ENCODE data around the gene C19orf81. TPM values are rescaled to one million over a fixed set of nuclear protein-coding genes. Genes with fewer than 3 reads are reported as not detected.
"Not testable (repeated sequence)": the region's sequence is repeated elsewhere in the genome, so short reads cannot be mapped to it uniquely, and the experiment has no call there.

The C19orf81 gene
- 1 to 10 TPM; 1.5 to 3.2 TPM for total RNA-seq

DNA sequence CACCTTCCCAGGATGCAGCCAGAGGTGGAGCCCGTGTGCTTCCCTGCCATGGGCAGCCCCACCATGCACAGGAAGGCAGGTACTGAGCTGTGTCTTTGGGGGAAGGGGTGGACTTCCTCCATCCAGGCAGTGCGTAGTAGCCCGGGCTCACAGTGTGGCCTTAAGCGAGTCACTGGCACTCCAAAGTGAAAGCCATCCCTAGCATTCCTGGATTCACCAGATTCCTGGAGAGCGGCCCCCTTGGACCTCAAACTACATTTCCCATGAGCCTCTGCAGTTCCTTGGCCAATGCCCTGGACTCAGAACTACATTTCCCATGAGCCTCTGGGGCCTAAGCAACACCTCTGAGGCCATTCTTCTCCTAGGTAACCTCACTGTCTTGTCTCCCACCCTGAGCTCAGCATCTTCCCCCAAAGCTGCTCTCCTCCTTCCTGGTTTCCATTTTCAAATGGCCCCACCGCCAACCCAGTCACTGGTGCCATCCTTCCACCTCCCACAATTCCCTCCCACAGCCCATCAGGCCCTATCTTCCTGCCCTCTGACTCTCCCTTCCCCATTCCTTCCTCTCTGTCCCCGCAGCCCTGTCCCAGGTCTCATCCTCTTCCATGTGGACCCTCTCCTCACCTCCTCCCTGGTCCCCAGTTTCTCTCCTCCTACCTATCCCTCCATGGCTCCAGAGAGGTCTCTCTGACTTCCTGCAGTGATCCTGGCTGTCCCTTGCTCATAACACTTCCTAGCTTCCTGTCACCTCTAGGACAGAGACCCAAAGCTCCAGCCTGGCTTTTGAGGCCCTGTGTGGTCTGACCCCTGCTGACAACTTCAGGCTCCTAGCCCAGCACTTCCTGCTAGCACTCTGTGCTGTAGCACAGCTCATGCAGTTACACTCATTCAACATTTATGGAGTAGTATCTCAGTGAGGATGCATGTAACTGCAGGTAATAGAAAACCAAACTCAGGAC is at the start of gene C19orf81:
C19orf81 (plus strand) TSS at position 13 of the 959 bp plus-strand sequence; CDS start at position 13, 0 bp downstream.
- ATAC-seq (peak; percentile 55), DNase-seq (no peak)
- peaks cover 28% of the 10 kb centered on the region for H3K27me3 Mint-ChIP-seq
- no peaks in the 10 kb centered on the region for H3K36me3 Mint-ChIP-seq (ENCODE audit: low read depth)
- intact Hi-C loops (cut with micrococcal nuclease): no loop called here
- TF ChIP-seq, protein P1, sequence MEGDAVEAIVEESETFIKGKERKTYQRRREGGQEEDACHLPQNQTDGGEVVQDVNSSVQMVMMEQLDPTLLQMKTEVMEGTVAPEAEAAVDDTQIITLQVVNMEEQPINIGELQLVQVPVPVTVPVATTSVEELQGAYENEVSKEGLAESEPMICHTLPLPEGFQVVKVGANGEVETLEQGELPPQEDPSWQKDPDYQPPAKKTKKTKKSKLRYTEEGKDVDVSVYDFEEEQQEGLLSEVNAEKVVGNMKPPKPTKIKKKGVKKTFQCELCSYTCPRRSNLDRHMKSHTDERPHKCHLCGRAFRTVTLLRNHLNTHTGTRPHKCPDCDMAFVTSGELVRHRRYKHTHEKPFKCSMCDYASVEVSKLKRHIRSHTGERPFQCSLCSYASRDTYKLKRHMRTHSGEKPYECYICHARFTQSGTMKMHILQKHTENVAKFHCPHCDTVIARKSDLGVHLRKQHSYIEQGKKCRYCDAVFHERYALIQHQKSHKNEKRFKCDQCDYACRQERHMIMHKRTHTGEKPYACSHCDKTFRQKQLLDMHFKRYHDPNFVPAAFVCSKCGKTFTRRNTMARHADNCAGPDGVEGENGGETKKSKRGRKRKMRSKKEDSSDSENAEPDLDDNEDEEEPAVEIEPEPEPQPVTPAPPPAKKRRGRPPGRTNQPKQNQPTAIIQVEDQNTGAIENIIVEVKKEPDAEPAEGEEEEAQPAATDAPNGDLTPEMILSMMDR (IDR thresholded peaks at IDR 0.05): no peak
- H3K9me3 Mint-ChIP-seq: peaks cover under 1% of the 10 kb centered on the region
- H3K4me1 Mint-ChIP-seq (ENCODE audit: low read depth): no peaks in the 10 kb centered on the region
- H3K4me3 Mint-ChIP-seq: no peak within 1 kb of the TSS
- no peak within 1 kb of the TSS for H3K27ac Mint-ChIP-seq
- POLR2A ChIA-PET: no interaction called here
- CTCF ChIA-PET: no interaction called here

DNA sequence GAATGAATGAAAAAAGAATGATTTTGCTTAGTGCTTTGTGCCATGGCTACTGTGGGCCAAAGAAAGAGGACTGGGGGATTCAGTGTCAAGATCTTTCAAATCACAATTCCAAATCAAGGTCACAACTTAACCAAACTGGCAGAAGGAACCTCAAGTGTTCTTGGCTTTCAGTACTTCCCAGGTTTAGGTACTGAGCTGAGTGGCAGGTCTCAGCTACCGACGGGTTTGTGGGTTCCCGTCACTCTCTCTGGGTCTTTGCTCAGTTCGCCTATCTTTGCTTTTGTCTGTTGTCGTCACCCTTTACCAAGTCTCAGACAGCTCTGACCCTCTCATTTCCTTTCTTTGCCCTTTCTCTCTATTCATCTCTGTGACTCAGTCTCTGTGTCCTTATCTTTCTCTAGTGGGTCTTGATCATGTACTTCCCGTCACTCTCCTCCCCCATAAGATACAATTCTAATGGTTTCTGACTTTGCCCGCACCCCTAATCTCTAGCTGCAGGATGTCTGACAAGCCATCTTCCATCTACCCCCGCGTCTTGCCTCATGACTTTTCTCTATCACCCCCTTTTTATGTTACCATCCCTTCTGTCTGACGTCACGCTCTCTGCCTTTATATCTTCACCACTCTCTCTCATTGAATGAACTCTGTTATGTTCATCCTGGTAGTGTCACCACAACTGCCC is 47.7 kb upstream of the C19orf81 start:
- POLR2A ChIA-PET: no interaction called here
- no peak for ATAC-seq
- intact Hi-C loops (cut with micrococcal nuclease): loop anchor here (10.0 kb wide), 2 partner anchors 67 to 323 kb away; no protein-coding TSS in a partner anchor

DNA sequence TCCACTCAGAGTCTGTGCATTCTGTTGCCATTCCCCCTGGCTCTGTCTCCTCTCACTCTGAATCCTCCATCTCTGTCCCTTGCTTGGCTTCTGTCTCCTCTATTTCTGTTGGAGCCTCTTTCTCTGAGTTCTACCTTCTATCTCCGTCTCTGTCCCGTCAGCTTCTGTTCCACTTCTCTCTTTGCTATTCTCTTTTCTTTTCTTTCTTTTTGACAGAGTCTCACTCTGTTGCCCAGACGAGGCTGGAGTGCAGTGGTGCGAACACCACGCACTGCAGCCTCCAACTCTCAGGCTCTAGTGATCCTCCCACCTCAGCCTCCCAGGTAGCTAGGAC is 47.2 kb upstream of the C19orf81 start:
- Mint-ChIP-seq H3K27me3 (peaks cover 30% of the 10 kb centered on the region), H3K9me3 (no peaks in the 10 kb centered on the region), H3K36me3 (ENCODE audit: low read depth) (no peaks in the 10 kb centered on the region), H3K4me3 (no peak overlapping the region), H3K27ac (no peak overlapping the region), H3K4me1 (ENCODE audit: low read depth) (no peaks in the 10 kb centered on the region)
- ChIA-PET CTCF (no interaction called here), POLR2A (no interaction called here)
- TF ChIP-seq, protein P1 (IDR thresholded peaks at IDR 0.05): no peak
- intact Hi-C loops (cut with micrococcal nuclease): loop anchor here (10.0 kb wide), 2 partner anchors 67 to 323 kb away; no protein-coding TSS in a partner anchor
- DNase-seq: no peak
- ATAC-seq: no peak

More for the DNA sequence above, 47.7 kb upstream of the C19orf81 start:
- TF ChIP-seq, protein P1 (IDR thresholded peaks at IDR 0.05): no peak
- no peaks in the 10 kb centered on the region for H3K4me1 Mint-ChIP-seq (ENCODE audit: low read depth)
- peaks cover 28% of the 10 kb centered on the region for H3K27me3 Mint-ChIP-seq
- H3K36me3 Mint-ChIP-seq (ENCODE audit: low read depth): no peaks in the 10 kb centered on the region
- no peak for DNase-seq
- H3K4me3 Mint-ChIP-seq: no peak overlapping the region
- no peak overlapping the region for H3K27ac Mint-ChIP-seq
- no peaks in the 10 kb centered on the region for H3K9me3 Mint-ChIP-seq
- CTCF ChIA-PET: no interaction called here

DNA sequence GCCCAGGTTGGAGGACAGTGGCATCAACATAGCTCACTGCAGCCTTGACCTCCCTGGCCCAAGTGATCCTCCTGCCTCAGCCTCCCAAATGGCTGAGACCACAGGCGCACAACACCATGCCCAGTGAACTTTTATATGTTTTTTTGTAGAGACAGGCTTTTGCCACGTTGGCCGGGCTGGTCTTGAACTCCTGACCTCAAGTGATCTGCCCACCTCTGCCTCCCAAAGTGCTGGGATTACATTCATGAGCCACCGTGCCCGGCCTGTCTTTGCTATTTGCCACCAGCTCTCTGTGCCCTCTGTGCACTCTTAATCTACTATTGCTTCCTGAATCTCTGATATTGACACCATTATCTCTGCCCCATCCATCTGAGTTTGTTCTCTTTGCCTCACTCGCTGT is 46.7 kb upstream of the C19orf81 start:
- ChIA-PET CTCF (no interaction called here), POLR2A (no interaction called here)
- no peak for ATAC-seq
- Mint-ChIP-seq H3K4me1 (ENCODE audit: low read depth) (peaks cover 2% of the 10 kb centered on the region), H3K27me3 (peaks cover 34% of the 10 kb centered on the region), H3K36me3 (ENCODE audit: low read depth) (peaks cover 3% of the 10 kb centered on the region), H3K4me3 (no peak overlapping the region), H3K27ac (no peak overlapping the region), H3K9me3 (peaks cover 3% of the 10 kb centered on the region)
- DNase-seq: no peak
- TF ChIP-seq, protein P1 (IDR thresholded peaks at IDR 0.05): no peak
- intact Hi-C loops (cut with micrococcal nuclease): loop anchor here (10.0 kb wide), 2 partner anchors 68 to 322 kb away; no protein-coding TSS in a partner anchor

DNA sequence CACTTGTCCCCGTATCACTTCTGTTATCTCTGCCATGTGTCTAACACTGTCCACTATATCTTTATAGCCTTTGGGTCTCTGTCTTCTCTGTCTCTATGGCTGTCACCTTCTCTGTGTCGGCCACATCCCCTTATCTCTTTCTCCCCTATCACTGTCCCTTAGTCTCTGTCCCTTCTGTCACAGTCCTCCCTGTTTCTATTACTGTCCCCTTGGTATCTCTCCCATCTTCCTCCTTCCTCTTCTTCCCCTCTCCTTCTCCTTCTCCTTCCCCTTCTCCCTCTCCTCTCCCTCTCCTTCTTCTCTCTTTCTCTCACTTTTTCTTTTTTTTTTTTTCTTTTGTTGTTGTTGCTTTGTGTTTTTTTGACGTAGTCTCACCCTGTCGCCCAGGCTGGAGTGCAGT is 46.3 kb upstream of the C19orf81 start:
- intact Hi-C loops (cut with micrococcal nuclease): loop anchor here (10.0 kb wide), 2 partner anchors 68 to 322 kb away; no protein-coding TSS in a partner anchor
- no peak overlapping the region for H3K4me3 Mint-ChIP-seq
- TF ChIP-seq, protein P1 (IDR thresholded peaks at IDR 0.05): no peak
- H3K36me3 Mint-ChIP-seq (ENCODE audit: low read depth): peaks cover 3% of the 10 kb centered on the region
- H3K27me3 Mint-ChIP-seq: peaks cover 34% of the 10 kb centered on the region
- ChIA-PET POLR2A (no interaction called here), CTCF (no interaction called here)
- H3K9me3 Mint-ChIP-seq: peaks cover 5% of the 10 kb centered on the region
- no peak for ATAC-seq
- peaks cover 4% of the 10 kb centered on the region for H3K4me1 Mint-ChIP-seq (ENCODE audit: low read depth)
- DNase-seq: no peak
- H3K27ac Mint-ChIP-seq: no peak overlapping the region

DNA sequence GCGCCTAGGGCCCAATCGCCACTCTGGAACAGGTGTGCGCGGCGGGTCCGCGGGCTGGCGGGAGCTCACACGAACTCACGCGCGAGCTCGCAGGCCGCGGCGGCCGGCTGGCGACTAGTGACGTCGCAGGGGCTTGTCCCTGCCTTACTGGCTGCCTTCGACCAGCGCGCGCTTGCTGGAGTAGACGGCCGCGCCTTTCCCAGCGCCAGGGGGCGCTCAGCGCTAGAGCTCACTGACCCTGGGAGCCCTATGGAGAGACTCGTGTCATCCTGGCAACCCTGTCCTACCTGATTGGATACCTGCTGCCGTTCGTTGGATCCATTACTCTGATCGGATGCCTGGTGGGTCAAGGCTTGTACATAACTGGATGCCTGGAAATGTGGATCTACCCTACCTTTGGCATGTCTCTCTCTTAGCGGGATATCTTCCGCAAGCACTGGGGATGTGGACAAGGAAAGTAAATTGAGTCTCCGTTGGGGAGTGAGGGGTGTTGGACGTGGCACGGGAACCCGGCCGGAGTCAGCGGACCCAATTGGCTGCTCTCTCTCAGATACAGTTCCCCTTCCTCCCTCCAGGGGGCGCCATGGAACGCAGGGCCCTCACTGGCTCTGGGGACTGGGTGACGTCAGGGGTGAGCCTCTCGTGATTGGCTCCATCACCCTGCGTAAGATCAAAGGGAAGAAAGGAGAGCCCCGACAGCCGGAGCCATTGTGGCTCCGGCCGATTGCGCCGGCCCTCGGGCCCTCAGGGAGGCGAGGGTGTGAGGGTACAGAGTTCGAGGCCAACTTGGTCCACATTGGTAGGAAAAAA is 44.8 kb upstream of the C19orf81 start:
- H3K4me3 Mint-ChIP-seq; H3K4me1 Mint-ChIP-seq (ENCODE audit: low read depth); H3K27ac Mint-ChIP-seq; POLR2A ChIA-PET; CTCF ChIA-PET; H3K36me3 Mint-ChIP-seq (ENCODE audit: low read depth): not testable (repeated sequence)
- DNase-seq (peak; percentile 27), ATAC-seq (peak; percentile 34)
- intact Hi-C loops (cut with micrococcal nuclease): loop anchor here (5.0 to 10.0 kb wide), 3 partner anchors 70 to 320 kb away; no protein-coding TSS in a partner anchor
- Mint-ChIP-seq H3K9me3 (peaks cover 10% of the 10 kb centered on the region), H3K27me3 (peaks cover 37% of the 10 kb centered on the region)

Measured in activated CD8-positive, alpha-beta T cell treated with anti-CD3 and anti-CD28 coated beads for 36 hours (primary cell).